Measurements from ENCODE around the gene ANKRD36C.
"Not testable (repeated sequence)": the region's sequence is repeated elsewhere in the genome, so short reads cannot be mapped to it uniquely, and the experiment has no call there.

DNA sequence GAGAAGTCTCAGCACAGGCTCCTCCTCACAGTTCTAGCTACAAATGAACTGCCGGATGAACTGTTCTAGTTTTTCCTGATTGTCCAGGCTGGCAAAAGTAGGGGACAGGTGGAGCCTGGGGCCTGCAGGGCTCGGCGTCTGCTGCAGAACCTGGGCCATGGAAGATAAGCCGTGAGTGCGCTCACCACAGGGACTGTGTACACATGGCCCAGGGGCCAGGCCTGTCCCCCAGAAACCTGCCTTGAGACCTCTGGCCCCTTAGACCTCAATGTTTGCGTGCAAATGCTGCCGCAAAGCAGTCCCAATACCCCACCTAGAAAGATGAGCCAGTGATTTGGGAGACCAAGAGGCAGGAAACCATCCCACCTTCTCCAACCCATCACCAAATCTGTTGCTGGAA lies 30.5 kb upstream of the ANKRD36C start:
- TF ChIP-seq, protein P1, sequence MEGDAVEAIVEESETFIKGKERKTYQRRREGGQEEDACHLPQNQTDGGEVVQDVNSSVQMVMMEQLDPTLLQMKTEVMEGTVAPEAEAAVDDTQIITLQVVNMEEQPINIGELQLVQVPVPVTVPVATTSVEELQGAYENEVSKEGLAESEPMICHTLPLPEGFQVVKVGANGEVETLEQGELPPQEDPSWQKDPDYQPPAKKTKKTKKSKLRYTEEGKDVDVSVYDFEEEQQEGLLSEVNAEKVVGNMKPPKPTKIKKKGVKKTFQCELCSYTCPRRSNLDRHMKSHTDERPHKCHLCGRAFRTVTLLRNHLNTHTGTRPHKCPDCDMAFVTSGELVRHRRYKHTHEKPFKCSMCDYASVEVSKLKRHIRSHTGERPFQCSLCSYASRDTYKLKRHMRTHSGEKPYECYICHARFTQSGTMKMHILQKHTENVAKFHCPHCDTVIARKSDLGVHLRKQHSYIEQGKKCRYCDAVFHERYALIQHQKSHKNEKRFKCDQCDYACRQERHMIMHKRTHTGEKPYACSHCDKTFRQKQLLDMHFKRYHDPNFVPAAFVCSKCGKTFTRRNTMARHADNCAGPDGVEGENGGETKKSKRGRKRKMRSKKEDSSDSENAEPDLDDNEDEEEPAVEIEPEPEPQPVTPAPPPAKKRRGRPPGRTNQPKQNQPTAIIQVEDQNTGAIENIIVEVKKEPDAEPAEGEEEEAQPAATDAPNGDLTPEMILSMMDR (optimal IDR thresholded peaks at IDR 0.05 in 1 of 3, IDR thresholded peaks at IDR 0.05 in 1 of 3, conservative IDR thresholded peaks at IDR 0.05 in 1 of 3; ENCODE audit: extremely low read depth in 1 of 3, insufficient read depth in 2 of 3, low read length in 3 of 3): not testable (repeated sequence)
- TF ChIP-seq EZH2 (IDR thresholded peaks at IDR 0.05; ENCODE audit: low read length): not testable (repeated sequence)

Data from keratinocyte (primary cell).